ENCODE results near the gene OR2L5.

The OR2L5 gene

DNA sequence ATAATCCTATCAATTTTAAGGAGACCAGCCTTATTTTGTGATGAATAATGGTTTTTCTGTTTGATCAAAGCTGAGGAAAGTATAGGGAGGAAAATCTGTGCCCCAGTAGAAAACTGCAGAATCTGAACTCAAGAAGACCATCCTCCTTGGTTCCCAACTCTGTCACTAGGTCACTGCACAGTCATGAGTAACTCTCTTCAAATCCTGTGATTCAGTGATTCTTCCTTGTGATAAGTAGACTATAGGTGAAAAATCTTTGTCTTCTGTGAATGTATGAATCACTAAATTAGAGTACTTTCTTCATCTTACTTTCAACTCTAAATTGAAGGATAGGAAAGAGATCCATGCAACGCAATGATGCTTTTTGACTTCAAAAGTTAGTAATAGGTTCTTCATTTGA, 13.3 kb upstream of the OR2L5 start:
- H3K9me3 ChIP-seq, result no peaks in the 10 kb centered on the region
- no peak overlapping the region for H3K4me3 ChIP-seq (ENCODE audit: low read depth in 1 of 2, low read length in 1 of 2)
- H3K27ac ChIP-seq, result no peak overlapping the region
- H3K4me1 ChIP-seq (ENCODE audit: control insufficient read depth in 1 of 2, insufficient read depth in 1 of 2, low read depth in 1 of 2, low read length in 1 of 2), result no peaks in the 10 kb centered on the region
- no peaks in the 10 kb centered on the region for H3K36me3 ChIP-seq
- H3K27me3 ChIP-seq, result no peaks in the 10 kb centered on the region
- TF ChIP-seq, protein P1, sequence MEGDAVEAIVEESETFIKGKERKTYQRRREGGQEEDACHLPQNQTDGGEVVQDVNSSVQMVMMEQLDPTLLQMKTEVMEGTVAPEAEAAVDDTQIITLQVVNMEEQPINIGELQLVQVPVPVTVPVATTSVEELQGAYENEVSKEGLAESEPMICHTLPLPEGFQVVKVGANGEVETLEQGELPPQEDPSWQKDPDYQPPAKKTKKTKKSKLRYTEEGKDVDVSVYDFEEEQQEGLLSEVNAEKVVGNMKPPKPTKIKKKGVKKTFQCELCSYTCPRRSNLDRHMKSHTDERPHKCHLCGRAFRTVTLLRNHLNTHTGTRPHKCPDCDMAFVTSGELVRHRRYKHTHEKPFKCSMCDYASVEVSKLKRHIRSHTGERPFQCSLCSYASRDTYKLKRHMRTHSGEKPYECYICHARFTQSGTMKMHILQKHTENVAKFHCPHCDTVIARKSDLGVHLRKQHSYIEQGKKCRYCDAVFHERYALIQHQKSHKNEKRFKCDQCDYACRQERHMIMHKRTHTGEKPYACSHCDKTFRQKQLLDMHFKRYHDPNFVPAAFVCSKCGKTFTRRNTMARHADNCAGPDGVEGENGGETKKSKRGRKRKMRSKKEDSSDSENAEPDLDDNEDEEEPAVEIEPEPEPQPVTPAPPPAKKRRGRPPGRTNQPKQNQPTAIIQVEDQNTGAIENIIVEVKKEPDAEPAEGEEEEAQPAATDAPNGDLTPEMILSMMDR (IDR thresholded peaks at IDR 0.05), result no peak

DNA sequence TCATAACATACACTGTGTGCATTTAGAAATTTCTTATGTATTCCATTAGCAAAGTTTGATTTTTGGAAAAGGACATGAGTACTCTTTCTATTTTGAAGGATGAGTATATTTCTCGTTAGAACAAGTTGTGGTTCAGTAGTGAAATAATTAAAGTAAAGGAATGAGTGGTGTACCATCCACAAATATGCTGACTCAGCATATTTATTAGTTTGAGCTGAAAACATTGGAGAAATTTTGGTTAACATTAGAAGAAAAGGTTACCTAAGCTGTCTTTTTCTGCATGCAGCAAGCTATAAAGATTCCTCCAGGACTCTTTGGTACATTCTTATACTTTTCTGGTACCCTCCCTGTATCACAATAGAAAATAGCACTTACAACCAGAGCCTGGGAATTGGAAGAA, 5.7 kb upstream of the OR2L5 start:
- Histone ChIP-seq H3K27ac (no peak overlapping the region), H3K4me1 (ENCODE audit: control insufficient read depth in 1 of 2, insufficient read depth in 1 of 2, low read depth in 1 of 2, low read length in 1 of 2) (no peaks in the 10 kb centered on the region), H3K4me3 (ENCODE audit: low read depth in 1 of 2, low read length in 1 of 2) (no peak overlapping the region), H3K27me3 (no peaks in the 10 kb centered on the region), H3K36me3 (no peaks in the 10 kb centered on the region), H3K9me3 (peaks cover 6% of the 10 kb centered on the region)
- TF ChIP-seq, protein P1 (IDR thresholded peaks at IDR 0.05), result no peak

DNA sequence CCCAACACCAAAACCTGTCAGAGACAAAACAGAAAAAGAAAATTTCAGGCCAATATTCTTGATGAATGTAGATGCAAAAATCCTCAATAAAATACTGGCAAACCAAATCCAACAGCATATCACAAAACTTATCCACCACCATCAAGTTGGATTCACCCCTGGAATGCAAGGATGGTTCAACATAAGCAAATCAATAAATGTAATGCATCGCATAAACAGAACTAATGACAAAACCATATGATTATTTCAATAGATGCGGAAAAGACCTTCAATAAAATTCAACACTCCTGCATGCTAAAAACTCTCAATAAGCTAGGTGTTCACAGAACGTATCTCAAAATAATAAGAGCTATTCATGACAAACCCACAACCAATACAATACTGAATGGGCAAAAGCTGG, 3.8 kb upstream of the OR2L5 start:
- TF ChIP-seq, protein P1 (IDR thresholded peaks at IDR 0.05), result no peak
- no peaks in the 10 kb centered on the region for H3K36me3 ChIP-seq
- no peaks in the 10 kb centered on the region for H3K4me1 ChIP-seq (ENCODE audit: control insufficient read depth in 1 of 2, insufficient read depth in 1 of 2, low read depth in 1 of 2, low read length in 1 of 2)
- no peaks in the 10 kb centered on the region for H3K27me3 ChIP-seq
- H3K4me3 ChIP-seq (ENCODE audit: low read depth in 1 of 2, low read length in 1 of 2), result no peak overlapping the region
- H3K27ac ChIP-seq, result no peak overlapping the region
- H3K9me3 ChIP-seq, result peaks cover 6% of the 10 kb centered on the region

DNA sequence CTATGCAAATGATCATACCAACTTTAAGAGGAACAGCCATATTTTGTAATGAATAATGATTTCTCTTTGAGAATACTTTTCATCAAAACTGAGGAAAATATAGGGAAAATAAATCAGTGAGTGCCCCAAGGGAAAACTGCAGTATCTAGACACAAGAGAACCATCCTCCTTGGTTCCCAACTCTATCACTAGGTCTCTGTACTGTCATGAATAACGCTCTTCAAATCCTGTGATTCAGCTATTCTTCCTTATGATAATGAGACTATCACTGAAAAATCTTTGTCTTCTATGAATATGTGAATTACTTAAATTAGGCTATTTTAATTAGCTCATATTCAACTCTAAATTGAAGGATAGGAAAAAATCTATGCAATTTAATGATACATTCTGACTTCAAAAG, 2.3 kb downstream of the OR2L5 start:
- Histone ChIP-seq H3K4me3 (ENCODE audit: low read depth in 1 of 2, low read length in 1 of 2) (no peak overlapping the region), H3K36me3 (no peaks in the 10 kb centered on the region), H3K9me3 (no peaks in the 10 kb centered on the region), H3K27ac (no peak overlapping the region), H3K4me1 (ENCODE audit: control insufficient read depth in 1 of 2, insufficient read depth in 1 of 2, low read depth in 1 of 2, low read length in 1 of 2) (no peaks in the 10 kb centered on the region), H3K27me3 (no peaks in the 10 kb centered on the region)
- TF ChIP-seq, protein P1 (IDR thresholded peaks at IDR 0.05), result no peak

DNA sequence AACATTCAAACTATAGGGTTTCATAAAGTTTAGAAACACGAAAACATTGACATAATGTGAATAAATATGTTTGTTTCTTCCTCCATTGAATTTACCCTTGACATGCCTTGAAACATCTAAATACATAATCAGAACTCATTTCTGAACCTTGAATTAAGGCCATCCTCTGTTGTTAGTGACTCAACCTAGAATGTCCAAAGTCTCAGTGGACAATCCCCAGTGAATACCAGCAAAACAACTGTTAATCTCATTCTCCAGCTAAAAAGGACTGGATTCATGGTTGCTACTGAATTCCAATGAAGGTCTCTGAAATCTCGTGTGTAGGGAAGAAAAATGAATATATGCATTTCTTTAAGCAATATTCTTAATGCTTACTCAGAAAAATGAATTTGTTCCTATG, 16.3 kb downstream of the OR2L5 start, which contains the start of gene OR2L2:
TSS of gene OR2L2 (plus strand) at position 301 of the 400 bp plus-strand sequence. CDS start 8,198 bp downstream, outside the sequence.
- Histone ChIP-seq H3K27ac (no peak within 1 kb of the TSS), H3K36me3 (no peaks in the 10 kb centered on the region), H3K27me3 (no peaks in the 10 kb centered on the region), H3K4me3 (ENCODE audit: low read depth in 1 of 2, low read length in 1 of 2) (no peak within 1 kb of the TSS), H3K4me1 (ENCODE audit: control insufficient read depth in 1 of 2, insufficient read depth in 1 of 2, low read depth in 1 of 2, low read length in 1 of 2) (no peaks in the 10 kb centered on the region), H3K9me3 (no peaks in the 10 kb centered on the region)
- TF ChIP-seq, protein P1 (IDR thresholded peaks at IDR 0.05), result no peak

DNA sequence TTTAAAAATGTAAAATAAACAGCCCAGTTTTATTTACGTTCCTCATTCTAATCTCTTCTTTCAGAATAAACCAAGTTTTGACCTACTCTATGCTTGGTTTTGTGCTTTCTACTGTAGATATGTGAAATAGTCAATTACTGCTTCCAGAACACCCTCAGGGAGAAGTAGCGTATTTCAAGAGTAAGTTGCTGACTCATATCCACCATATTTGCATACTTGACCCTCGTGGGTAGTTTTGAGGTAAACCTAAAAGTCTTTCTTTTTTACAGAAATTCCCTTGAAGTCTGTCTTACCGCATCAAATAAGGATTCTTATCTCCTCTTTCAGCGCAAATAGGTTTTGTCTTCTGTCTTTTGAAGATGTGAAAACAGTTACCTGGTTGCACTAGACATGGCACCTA, 31.7 kb downstream of the OR2L5 start:
- H3K4me1 ChIP-seq (ENCODE audit: control insufficient read depth in 1 of 2, insufficient read depth in 1 of 2, low read depth in 1 of 2, low read length in 1 of 2), result no peaks in the 10 kb centered on the region
- H3K27ac ChIP-seq, result no peak overlapping the region
- no peaks in the 10 kb centered on the region for H3K36me3 ChIP-seq
- TF ChIP-seq, protein P1 (IDR thresholded peaks at IDR 0.05), result no peak
- H3K9me3 ChIP-seq, result no peaks in the 10 kb centered on the region
- no peaks in the 10 kb centered on the region for H3K27me3 ChIP-seq
- no peak overlapping the region for H3K4me3 ChIP-seq (ENCODE audit: low read depth in 1 of 2, low read length in 1 of 2)
